Tibial nerve (tissue), 4 donors: Measurements from ENCODE around the gene PSMD9. TPM values are rescaled to one million over a fixed set of nuclear protein-coding genes. Genes with fewer than 3 reads are reported as not detected.

Experiments
- DNase-seq, 2 donors: peaks; one replicate each; pipeline ENCODE4 v3.0.0-alpha.2; 2019; ENCODE audit warnings: low spot score in 2 of 2
- H3K27ac ChIP-seq, 4 donors: fragments of 200-600 bp; sonication (generic) in 3 of 4; one replicate each; pipeline ENCODE4 v1.5.1; 2017 to 2019; ENCODE audit warnings: mild to moderate bottlenecking in 1 of 4
- H3K27me3 ChIP-seq, 2 donors: fragments of 200-600 bp; sonication (generic) in 1 of 2; one replicate each; pipeline versions ENCODE4 v1.5.1 to v1.6.0; 2017 to 2019
- H3K36me3 ChIP-seq, 3 donors: fragments of 200-600 bp; sonication (generic); one replicate each; pipeline ENCODE4 v1.5.1; 2018 to 2019
- H3K4me1 ChIP-seq, 4 donors: fragments of 200-600 bp; sonication (generic) in 3 of 4; one replicate each; pipeline ENCODE4 v1.5.1; 2017 to 2019
- H3K4me3 ChIP-seq, 4 donors: fragments of 200-600 bp; sonication (generic) in 3 of 4; one replicate each; pipeline ENCODE4 v1.5.1; 2017 to 2019; ENCODE audit warnings: mild to moderate bottlenecking in 1 of 4, moderate library complexity in 1 of 4
- H3K9me3 ChIP-seq, 4 donors: fragments of 200-600 bp; sonication (generic) in 3 of 4; one replicate each; pipeline ENCODE4 v1.5.1; 2017 to 2019
- EP300 ChIP-seq, 2 donors: sonication (generic); formaldehyde crosslinking; IDR thresholded peaks; one replicate each; pipeline ENCODE4 v1.6.1; 2017; ENCODE audit warnings: antibody characterized with exemption in 2 of 2, mild to moderate bottlenecking in 1 of 2
- POLR2A ChIP-seq, 2 donors: fragments of 450-650 bp; IDR thresholded peaks; one replicate each; pipeline ENCODE4 v1.6.1; 2017; ENCODE audit warnings: antibody characterized with exemption in 2 of 2, mild to moderate bottlenecking in 2 of 2, moderate library complexity in 2 of 2
- WGBS, 2 donors: methylation state at CpG; one replicate each; pipeline ENCODE4 v1.1.5; 2018; 5-methylcytosine and 5-hydroxymethylcytosine counted together
- total RNA-seq, 4 donors: library from RNA; depleted of rRNA; stranded (reverse); fragments of >200 nt; gene quantifications; one replicate each; pipeline ENCODE4 v1.1.0, GENCODE V29; 2016
- TF ChIP-seq, protein P1 (sequence below), 5 experiments: fragments of 200-600 bp in 3 of 5; fragments of 450-650 bp in 2 of 5; sonication (generic) in 3 of 5; IDR thresholded peaks; one replicate each; pipeline ENCODE4 v1.5.1; 2016 to 2019; ENCODE audit warnings: antibody characterized with exemption in 5 of 5, mild to moderate bottlenecking in 3 of 5, moderate library complexity in 2 of 5

Gene PSMD9
- total RNA-seq, 4 donors from 2014 or later: 22.4 to 47.7 (median 42.8) TPM

DNA sequence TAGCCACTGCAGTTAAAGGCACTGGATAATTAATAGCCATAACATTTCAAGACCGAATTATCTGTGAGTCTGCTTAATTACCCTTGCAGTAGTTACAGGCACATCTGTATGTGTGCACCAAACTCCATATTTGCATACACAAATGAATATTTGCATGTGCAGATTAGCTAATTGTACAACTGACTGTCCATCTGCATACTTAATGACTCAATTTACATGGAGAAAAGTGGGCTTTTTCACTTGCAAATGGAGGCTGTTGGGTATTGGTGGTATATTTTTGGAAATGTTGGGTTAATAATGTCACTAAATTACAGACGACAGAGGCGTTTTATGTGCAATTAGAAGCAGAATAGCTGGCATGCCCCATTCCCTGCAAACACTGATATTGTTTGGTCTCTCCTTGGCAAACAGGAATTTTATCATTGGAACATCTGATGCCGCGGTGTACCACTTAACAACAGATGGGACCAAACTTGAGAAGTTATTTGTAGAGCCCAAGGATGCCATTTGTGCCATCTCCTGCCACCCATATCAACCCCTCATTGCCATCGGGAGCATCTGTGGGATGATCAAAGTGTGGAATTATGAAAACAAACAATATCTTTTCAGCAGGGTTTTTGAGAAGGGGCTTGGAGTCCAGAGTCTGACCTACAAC, 69.4 kb downstream of the PSMD9 start:
- Histone ChIP-seq H3K4me3 (no peak overlapping the region), H3K27ac (no peak overlapping the region), H3K27me3 (no peaks in the 10 kb centered on the region), H3K9me3 (no peaks in the 10 kb centered on the region), H3K4me1 (no peaks in the 10 kb centered on the region), H3K36me3 (peaks cover 0 to 6% (median 0%) of the 10 kb centered on the region in 3 donors)
- DNase-seq: no peak
- TF ChIP-seq POLR2A (IDR thresholded peaks at IDR 0.05) (no peak), EP300 (IDR thresholded peaks at IDR 0.05) (no peak)
- TF ChIP-seq, protein P1, sequence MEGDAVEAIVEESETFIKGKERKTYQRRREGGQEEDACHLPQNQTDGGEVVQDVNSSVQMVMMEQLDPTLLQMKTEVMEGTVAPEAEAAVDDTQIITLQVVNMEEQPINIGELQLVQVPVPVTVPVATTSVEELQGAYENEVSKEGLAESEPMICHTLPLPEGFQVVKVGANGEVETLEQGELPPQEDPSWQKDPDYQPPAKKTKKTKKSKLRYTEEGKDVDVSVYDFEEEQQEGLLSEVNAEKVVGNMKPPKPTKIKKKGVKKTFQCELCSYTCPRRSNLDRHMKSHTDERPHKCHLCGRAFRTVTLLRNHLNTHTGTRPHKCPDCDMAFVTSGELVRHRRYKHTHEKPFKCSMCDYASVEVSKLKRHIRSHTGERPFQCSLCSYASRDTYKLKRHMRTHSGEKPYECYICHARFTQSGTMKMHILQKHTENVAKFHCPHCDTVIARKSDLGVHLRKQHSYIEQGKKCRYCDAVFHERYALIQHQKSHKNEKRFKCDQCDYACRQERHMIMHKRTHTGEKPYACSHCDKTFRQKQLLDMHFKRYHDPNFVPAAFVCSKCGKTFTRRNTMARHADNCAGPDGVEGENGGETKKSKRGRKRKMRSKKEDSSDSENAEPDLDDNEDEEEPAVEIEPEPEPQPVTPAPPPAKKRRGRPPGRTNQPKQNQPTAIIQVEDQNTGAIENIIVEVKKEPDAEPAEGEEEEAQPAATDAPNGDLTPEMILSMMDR (IDR thresholded peaks at IDR 0.05): no peak
- whole genome bisulfite sequencing, 2 donors: 80 to 90% methylated on average over 6 of the region's 6 CpGs

DNA sequence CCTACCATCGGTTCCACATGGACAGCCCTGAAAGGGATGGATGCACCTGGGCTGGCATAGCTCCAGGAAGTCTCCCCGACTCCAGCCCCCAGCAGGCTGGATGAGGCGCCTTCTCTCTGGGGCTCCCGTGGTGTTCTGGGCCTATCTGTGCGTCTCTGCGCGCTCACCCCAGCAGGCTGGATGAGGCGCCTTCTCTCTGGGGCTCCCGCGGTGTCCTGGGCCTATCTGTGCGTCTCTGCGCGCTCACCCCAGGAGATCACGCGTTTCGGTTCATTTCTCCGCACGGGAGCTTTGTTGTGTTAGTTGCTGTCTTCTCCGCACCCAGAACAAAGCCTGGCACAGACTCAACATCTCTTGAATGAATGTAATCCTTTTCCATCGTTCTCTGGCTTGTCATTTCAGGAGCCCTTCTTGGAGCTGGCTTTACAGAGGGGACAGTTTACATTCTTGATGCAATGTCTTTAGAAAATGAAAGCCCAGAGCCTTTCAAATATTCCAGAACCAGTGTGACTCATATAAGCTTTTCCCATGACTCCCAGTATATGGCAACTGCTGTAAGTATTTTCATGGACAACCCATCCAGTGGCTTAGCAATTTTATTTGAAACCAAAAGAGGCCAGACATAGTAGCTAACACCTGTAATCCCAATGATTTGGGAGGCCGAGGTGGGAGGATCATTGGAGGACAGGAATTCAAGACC, 70.1 kb downstream of the PSMD9 start:
- Histone ChIP-seq H3K9me3 (no peaks in the 10 kb centered on the region), H3K4me3 (no peak overlapping the region), H3K27me3 (no peaks in the 10 kb centered on the region), H3K27ac (no peak overlapping the region), H3K4me1 (no peaks in the 10 kb centered on the region), H3K36me3 (peaks cover 0 to 6% (median 0%) of the 10 kb centered on the region in 3 donors)
- TF ChIP-seq, protein P1 (IDR thresholded peaks at IDR 0.05): no peak
- TF ChIP-seq EP300 (IDR thresholded peaks at IDR 0.05) (no peak), POLR2A (IDR thresholded peaks at IDR 0.05) (no peak)
- 48 to 71% methylated on average over 21 of the region's 21 CpGs for WGBS, 2 donors
- no peak for DNase-seq

DNA sequence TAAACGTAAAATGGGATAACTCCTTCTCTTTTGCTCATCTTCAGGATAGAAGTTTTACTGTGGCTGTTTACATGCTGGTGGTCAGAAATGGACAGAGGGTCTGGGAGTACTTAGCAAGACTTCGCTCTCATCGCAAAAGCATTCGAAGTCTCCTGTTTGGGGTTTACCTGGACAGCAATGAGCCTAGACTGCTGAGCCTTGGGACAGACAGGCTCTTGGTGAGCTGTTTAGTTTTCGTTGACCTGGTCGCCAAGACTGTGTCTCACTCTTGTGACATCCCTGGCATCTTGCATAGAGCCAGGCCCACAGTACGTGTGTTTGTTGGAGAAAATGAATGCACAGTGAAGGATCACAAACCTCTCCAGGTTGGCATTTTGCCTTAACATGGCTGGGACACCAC, 72.0 kb downstream of the PSMD9 start:
- Histone ChIP-seq H3K4me1 (no peaks in the 10 kb centered on the region), H3K4me3 (no peak overlapping the region), H3K27me3 (no peaks in the 10 kb centered on the region), H3K9me3 (no peaks in the 10 kb centered on the region), H3K36me3 (peaks cover 0 to 6% (median 0%) of the 10 kb centered on the region in 3 donors), H3K27ac (no peak overlapping the region)
- 88 to 94% methylated on average over 7 of the region's 7 CpGs for WGBS, 2 donors
- TF ChIP-seq, protein P1 (IDR thresholded peaks at IDR 0.05): no peak
- DNase-seq: no peak

- no peaks in the 10 kb centered on the region for H3K9me3 ChIP-seq
- no peak for DNase-seq
- TF ChIP-seq, protein P1 (IDR thresholded peaks at IDR 0.05): no peak
- TF ChIP-seq EP300 (IDR thresholded peaks at IDR 0.05) (no peak), POLR2A (IDR thresholded peaks at IDR 0.05) (no peak)
- H3K27ac ChIP-seq: no peak overlapping the region
- WGBS, 2 donors: 88 to 94% methylated on average over 5 of the region's 5 CpGs
- H3K4me3 ChIP-seq: no peak overlapping the region
- H3K4me1 ChIP-seq: no peaks in the 10 kb centered on the region
- no peaks in the 10 kb centered on the region for H3K27me3 ChIP-seq
- H3K36me3 ChIP-seq: peaks cover 0 to 6% (median 0%) of the 10 kb centered on the region in 3 donors
These were observed 72.7 kb downstream of the PSMD9 start for GRCh38 chr12:121961195-121961879.
